ENCODE results near the gene OR1J4.
"Not testable (repeated sequence)": the region's sequence is repeated elsewhere in the genome, so short reads cannot be mapped to it uniquely, and the experiment has no call there.

The OR1J4 gene, protein sequence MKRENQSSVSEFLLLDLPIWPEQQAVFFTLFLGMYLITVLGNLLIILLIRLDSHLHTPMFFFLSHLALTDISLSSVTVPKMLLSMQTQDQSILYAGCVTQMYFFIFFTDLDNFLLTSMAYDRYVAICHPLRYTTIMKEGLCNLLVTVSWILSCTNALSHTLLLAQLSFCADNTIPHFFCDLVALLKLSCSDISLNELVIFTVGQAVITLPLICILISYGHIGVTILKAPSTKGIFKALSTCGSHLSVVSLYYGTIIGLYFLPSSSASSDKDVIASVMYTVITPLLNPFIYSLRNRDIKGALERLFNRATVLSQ

DNA sequence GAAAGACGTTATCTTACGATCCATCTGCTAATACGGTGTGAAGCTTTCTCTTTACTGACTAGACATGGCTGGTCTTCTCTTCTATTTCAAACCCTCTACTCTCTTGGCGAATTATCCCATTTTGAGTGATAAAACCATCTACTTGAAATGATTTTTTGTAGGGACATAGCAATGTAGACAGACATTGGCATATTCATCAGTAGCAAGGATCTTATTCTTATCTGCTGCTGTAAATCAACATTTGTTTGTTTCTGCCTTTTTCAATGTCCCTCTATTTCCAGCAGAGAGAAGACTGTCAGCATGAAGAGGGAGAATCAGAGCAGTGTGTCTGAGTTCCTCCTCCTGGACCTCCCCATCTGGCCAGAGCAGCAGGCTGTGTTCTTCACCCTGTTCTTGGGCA is at the start of gene OR1J4:
Gene OR1J4, plus strand, starts transcription at position 301 of the 400 bp plus-strand sequence. Its CDS starts 0 bp downstream, at position 301.
- DNase-seq (ENCODE audit: low read depth) = no peak

DNA sequence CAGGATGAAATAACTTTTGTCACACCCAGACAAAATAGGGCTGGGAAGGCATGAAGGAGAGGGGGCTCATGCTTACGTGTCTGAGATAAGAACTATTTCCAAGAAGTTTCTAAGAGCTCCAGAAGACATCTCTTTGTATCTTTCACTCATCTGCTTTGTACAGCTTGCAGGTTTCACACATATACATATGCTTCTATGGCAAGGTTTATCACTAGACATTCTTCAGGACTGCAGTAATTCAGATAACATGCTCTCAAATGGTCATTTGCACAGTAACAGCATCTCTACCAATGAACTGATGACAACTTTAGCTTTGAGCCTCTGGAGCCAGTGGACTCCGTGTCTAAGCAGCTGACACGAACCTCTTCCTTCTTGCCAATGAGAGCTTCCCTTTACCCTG is 44.4 kb upstream of the OR1J4 start:
- no peak for DNase-seq (ENCODE audit: low read depth)

DNA sequence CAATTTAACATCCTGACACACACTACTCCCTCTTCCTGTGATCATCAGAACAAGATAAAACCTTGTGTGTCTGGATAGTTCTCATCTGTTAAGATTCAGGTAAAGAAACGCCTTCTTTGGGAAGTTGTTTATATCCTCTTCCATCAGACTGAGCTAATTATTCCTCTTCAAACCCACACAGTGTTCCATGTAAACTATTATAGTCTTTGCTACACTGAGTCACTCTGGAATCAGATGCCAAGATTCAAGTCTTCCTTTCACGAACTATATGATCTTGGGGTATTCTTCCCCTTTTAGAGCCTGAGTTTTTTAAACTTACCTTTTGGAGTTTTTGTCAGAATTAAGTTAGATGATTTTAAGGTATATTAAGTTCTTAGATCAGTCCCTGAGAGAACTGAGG is 43.2 kb upstream of the OR1J4 start:
- DNase-seq (ENCODE audit: low read depth) = no peak

DNA sequence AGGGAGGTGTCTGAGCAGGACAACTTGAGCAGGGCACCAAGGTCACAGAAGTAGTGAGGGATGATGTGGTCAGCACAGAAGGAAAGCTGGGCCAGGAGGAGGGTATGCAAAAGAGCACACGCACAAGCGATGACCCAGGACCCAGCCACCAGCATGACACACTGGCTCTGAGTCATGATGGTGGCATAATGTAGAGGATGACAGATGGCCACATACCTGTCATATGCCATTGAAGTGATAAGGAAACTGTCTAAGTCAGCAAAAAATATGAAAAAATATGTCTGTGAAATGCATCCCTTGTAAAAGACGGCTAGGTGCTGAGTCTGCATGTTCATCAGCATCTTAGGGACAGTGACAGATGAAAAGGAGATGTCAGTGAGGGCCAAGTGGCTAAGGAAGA is 41.6 kb upstream of the OR1J4 start:
- DNase-seq (ENCODE audit: low read depth) = no peak

DNA sequence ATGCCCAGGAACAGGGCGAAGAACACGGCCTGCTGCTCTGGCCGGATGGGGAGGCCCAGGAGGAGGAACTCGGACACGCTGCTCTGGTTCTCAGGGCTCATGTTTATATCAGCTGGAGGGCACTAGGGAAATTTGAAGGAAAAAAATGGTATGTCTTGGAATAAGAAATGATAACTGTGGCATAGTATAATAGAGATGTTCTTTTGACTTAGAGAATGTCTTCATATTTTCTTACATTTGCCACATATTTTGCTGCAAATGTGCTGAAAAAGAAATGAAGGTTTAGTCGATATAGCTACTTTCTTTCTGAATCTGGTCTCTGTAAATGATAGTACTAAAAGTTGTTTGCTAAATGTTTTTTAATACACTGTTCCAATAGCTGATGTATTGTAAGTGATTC is 41.1 kb upstream of the OR1J4 start, which contains the start of gene OR1J1:
Gene OR1J1, minus strand, starts transcription at position 101 of the 400 bp plus-strand sequence. Its CDS starts 0 bp downstream, at position 101.
- DNase-seq (ENCODE audit: low read depth) = no peak

DNA sequence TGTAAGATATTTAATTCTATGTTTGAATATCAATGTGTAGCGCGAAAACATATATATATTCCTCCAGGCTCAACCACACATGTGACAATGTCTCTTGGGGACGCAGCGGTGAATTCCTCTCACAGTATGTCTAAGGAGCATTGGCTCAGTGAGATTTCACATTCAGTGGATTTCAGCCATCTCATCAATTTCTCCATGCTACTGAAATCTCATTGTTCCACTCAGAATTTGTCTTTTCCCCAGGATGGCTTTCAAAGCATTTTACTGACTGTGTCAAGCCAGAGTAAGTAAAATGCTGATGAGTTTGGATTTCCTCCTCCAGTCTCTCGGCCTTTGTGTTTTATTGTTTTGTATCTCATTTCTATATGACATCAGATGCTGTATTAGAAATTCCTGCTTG is 39.9 kb upstream of the OR1J4 start:
- DNase-seq (ENCODE audit: low read depth) = no peak

DNA sequence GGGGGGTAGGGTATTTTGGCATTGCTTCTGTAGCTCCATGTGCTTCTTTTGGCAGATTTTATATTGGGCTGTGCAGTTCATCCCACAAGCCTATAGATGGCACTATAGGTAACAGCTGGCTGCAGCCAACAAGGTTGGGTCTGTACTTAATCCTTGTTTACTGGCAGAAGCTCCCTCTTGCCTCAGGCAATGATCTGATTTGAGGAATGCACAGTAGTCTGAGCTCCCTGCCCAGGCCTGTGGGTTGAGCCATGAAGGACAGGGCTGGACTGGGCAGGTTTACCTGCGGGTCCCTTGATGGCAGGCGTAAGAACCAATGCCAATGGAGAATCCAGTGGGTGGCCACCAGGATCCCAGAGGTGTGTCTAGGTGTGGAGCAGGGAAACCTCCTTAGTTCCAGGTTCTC is 20.1 kb upstream of the OR1J4 start:
- peak; percentile 58 for DNase-seq (ENCODE audit: low read depth)

DNA sequence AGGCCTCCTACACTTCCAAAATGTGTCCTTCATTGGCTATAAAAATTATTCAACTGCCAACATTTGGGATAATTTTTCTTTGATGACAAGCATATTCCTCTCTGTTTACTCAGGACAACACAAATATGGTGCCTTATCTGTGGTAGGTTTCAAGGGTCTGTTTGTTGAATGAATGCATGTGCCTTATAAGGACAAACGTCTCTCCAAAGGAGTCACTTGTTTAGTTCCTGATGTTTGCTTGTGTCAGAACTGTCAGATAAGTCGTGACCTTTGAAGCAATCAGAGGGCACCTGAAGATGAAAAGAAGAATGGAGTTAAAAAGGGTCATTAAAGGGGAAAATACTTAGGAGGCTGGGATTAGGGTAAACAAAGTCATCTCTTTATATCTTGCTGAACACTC is 12.0 kb upstream of the OR1J4 start:
- DNase-seq (ENCODE audit: low read depth) = no peak

DNA sequence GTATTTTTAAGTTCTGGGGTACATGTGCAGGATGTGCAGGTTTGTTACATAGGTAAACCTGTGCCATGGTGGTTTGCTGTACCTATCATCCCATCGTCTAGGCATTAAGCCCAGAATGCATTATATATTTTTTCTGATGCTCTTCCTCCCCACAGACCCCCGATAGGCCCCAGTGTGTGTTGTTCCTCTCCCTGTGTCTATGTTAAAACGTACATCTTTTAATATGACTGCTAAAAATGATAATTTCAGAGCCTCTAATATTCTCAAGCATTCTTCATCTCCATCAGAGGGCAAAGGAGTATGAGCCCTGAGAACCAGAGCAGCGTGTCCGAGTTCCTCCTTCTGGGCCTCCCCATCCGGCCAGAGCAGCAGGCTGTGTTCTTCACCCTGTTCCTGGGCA is 8.4 kb upstream of the OR1J4 start, which contains the start of gene OR1J2:
Gene OR1J2, plus strand, starts transcription at position 301 of the 400 bp plus-strand sequence. Its CDS starts 0 bp downstream, at position 301.
- DNase-seq (ENCODE audit: low read depth) = no peak

DNA sequence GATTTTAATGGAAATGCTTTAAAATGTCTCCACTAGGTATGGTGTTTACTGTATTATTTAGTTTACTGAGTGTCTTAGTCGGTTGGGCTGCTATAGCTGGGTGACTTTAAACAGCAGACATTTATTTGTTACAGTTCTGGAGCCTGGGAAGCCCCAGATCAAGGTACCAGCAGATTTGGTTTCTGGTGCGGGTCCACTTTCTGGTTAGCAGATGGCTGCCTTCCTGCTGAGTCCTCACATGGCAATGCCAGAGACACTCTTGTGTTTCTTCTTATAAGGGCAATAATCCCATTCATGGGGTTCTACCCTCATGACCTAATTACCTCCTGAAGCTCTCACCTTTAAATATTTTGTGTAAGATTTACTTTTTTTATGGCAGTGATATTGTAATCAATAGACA is 715 bp upstream of the OR1J4 start:
- DNase-seq (ENCODE audit: low read depth) = no peak

DNA sequence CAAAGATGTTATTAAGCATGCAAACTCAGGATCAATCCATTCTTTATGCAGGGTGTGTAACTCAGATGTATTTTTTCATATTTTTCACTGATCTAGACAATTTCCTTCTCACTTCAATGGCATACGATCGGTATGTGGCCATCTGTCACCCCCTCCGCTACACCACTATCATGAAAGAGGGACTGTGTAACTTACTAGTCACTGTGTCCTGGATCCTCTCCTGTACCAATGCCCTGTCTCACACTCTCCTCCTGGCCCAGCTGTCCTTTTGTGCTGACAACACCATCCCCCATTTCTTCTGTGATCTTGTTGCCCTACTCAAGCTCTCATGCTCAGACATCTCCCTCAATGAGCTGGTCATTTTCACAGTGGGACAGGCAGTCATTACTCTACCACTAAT is 435 bp downstream of the OR1J4 start:
- DNase-seq (ENCODE audit: low read depth) = no peak

DNA sequence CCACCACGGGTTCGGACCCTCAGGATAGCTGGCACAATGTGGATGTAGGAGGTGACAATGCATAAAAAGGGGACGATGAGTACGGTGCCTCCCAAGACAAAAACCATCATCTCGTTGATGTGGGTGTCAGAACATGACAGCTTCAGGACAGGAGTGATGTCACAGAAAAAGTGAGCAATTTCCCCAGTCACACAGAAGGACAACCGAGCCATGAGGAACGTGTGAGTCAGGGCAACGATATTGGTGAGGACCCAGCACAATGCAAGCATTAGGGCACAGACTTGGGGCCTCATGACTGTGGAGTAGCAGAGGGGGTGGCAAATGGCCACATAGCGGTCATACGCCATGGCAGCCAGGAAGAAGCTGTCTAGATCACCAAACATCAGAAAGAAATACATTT is 7.7 kb downstream of the OR1J4 start:
- no peak for DNase-seq (ENCODE audit: low read depth)

DNA sequence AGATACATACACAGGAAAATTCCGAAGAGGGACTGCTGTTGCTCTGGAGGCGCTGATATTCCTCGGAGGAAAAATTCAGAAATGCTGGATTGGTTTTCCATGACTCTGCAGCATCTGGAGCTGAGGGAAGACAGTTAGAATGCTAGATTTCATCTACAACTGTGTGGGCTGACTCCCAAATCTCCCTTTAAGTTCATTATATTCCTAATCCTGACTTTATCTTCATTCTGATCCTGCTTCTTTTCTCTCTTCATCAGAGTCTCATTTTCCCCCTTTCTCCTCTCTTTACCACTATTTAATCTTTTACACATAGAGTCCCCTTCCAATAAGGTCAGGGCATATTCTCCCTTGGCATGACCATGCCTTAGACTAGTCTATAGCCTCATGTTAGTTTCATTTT is 8.3 kb downstream of the OR1J4 start, which contains the start of gene OR1N1:
Gene OR1N1, minus strand, starts transcription at position 101 of the 400 bp plus-strand sequence. Its CDS starts 0 bp downstream, at position 101.
- no peak for DNase-seq (ENCODE audit: low read depth)

DNA sequence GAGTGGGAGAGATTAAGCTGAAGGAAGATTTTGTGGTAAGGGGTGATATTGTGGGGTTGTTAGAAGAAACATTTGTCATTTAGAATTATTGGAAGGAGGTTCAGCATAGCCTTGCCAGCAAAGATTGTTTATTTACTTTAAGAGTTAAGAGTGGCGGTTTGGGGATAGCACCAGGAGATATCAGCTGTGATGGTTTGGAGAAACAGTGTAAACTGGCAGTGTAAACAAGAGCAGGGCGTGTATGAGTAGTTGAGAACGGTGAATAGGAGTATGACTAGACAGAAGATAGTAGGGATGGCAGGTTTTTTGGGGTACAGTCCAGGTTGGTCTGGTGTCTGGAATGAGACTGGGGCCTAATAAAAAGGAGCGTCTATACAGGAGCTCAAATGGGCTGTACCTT is 12.2 kb downstream of the OR1J4 start:
- not testable (repeated sequence) for DNase-seq (ENCODE audit: low read depth)

DNA sequence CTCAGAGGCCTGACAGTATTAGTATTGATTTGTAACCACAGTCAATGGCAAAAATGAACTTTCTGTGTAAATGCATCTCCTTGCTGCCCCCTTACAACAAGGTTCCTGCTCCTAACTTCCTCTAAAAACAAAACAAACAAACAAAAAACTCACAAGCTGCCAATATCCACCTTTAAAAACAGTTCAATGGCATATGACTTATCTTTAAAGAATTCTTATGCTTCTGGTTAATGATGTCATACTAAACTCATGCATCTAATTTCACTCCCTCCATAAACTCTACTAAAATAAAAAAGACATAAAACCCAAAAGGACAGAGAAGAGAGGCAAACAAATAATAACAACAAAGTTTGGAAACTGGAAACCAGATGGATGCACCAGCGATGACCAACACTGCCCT is 17.2 kb downstream of the OR1J4 start:
- DNase-seq (ENCODE audit: low read depth) = no peak

DNA sequence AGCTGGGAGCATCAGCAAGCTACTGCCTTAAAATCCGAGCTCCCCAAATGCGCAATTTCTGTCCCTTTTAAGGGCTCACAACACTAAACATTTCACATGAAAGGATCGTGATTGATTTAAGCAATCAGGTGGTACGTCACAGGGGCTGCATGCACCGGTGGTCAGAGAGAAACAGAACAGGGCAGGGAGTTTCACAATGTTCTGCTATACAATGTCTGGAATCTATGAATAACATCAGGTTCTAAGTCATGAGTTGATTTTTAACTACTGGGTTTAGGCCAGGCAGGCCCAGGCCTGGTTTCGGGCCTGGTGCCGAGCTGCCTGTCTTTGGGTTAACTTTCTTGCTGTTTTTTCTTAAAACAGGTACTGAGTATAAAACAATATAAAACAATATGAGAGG is 18.1 kb downstream of the OR1J4 start:
- DNase-seq (ENCODE audit: low read depth) = not testable (repeated sequence)

DNA sequence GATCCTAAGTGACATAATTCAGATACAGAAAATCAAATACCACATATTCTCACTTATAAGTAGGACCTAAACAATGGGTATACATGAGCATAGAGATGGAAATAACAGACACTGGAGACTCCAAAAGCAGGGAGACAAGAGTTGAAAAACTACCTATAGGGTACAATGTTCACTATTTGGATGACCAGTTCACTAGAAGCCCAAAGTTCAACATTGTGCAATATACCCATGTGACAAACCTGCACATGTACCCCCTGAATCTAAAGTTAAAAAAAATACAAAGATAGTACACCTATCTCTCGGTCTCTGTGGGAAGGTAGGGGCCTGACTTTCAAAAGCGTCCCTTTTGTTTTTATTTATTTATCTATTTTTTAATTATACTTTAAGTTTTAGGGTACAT is 19.8 kb downstream of the OR1J4 start:
- DNase-seq (ENCODE audit: low read depth) = no peak

DNA sequence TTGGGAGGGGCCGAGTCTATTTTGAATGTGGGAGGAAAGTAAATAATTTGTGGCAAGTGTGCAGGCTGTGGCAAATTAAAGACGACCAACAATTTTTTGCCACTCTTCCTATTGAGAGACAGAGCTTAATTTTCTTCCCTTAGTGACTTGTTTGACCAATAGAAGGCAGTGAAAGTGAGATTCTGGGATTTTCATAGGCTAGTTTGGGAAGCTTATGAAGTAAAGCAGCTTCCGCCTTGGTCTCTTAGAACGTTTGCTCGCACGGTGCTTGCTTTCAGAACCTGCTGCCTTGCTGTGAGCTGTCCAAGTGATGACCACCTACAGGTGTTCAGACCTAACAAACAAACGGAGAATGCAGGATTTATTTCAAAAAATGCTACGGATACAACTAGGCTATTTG is 27.3 kb downstream of the OR1J4 start:
- no peak for DNase-seq (ENCODE audit: low read depth)

DNA sequence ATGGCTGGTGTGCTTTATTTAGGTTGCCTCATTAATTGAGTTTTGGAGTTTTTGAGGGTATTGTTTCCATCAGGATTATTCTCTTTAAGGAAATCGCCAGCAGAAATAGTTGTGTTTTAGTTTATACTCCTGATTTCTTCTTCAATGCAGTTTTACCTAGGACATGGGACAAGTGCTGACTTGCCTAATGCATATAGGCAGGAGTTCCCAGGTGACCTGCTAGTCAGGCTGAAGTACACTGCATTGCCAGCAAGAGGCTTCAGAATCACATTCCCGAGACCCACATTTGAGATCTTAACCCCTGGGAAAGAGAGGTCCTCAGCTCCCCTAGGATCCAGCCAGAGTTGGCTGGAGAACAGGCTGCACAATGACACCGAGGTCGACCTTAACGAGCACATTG is 32.4 kb downstream of the OR1J4 start:
- DNase-seq (ENCODE audit: low read depth) = no peak

DNA sequence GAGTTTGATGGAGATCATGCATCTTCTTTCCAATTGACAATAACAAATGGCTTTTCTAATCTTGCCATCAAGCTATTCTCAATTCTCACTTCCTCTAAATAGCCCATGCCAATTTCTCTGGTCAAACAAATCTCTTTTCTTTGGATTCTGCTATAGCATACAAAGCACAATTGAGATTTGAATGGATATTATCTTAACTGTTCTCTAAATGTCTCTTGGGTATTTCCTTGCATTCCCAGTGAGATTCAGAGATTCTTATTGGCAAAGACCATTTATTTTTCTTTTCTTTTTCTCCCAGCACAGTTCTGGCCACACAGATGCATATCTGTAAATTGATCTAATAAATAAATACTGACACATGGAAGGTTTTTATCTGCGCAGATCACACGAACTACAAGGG is 33.9 kb downstream of the OR1J4 start, which contains the start of gene OR1N2:
Gene OR1N2, plus strand, starts transcription at position 301 of the 400 bp plus-strand sequence. CDS start 100 bp downstream, outside the sequence.
- DNase-seq (ENCODE audit: low read depth) = no peak

DNA sequence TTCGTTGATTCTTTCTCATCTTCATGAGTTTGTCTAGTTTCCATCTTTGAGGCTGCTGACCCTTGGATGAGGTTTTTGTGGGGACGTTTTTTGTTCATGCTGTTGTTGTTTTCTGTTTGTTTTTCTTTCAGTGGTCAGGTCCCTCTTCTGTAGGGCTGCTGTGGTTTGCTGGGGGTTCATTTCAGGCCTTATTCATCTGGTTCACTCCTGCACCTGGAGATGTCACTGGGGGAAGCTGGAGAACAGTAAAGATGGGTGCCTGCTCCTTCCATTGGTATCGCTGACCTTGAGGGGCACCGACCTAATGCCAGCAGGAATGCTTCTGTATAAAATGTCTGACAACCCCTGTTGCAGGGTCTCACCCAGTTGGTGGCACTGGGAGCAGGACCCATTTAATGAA is 42.5 kb downstream of the OR1J4 start:
- no peak for DNase-seq (ENCODE audit: low read depth)

DNA sequence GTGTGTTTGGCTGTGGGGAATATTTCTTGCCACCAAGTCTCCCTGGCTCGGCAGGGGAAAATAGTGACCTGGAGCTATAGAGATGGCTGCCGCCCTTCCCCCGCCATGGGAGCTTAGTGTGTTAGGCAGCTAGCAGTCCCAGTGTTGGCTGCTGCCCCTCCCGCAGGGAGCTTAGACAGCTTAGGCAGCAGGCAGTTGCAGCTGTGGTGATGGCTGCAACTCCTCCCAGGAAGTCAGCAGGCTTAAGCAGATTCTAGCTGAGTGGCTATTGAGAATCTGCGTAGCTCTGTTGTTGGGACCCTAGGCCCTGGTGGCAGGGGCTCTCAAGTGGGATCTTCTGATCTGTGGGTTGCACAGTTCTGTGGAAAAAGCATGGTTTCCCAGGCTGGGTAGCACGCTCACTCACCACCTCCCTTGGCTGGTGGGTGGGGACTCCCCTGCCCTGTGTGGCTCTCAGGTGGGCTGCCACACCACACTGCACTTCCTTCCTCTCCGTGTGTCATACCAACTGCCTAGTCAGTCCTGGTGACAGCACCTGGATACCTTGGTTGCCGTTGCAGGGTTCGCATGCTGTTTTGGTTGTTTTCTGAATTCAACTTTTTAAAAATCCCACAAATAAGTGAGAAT is 43.3 kb downstream of the OR1J4 start:
- no peak for DNase-seq (ENCODE audit: low read depth)

DNA sequence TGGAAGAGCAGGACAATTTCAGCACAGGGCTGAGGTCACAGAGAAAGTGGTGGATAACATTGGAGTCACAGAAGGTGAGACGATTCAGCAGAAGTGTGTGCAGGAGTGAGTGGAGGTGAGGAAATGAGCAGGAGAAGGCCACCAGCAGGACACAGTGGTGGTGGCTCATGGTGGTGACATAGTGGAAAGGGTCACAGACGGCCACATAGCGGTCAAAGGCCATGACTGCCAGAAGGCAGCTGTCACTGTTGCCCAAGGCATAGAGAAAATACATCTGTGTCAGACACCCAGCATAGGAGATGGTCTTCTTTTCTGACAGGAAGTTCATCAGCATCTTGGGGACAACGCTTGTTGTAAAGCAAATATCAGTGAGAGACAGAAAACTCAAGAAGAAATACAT is 49.0 kb downstream of the OR1J4 start:
- no peak for DNase-seq (ENCODE audit: low read depth)

Data from fibroblast of gingiva (primary cell).